Endothelial cell (in vitro differentiated cells): Measurements from ENCODE around the gene CFAP73. TPM values are rescaled to one million over a fixed set of nuclear protein-coding genes. Genes with fewer than 3 reads are reported as not detected.

Experiments
- DNase-seq: peaks from one replicate; pipeline ENCODE4 v3.0.0; 2021; ENCODE audit warnings: low spot score
- H3K27ac Mint-ChIP-seq: one replicate; pipeline ENCODE4 v1.8.0; 2021; ENCODE audit warnings: mixed read lengths, inconsistent platforms; ENCODE audit not compliant: unreplicated experiment
- H3K27me3 Mint-ChIP-seq: one replicate; pipeline ENCODE4 v1.8.0; 2021; ENCODE audit warnings: mild to moderate bottlenecking, moderate library complexity, mixed read lengths, inconsistent platforms; ENCODE audit not compliant: unreplicated experiment
- H3K36me3 Mint-ChIP-seq: one replicate; pipeline ENCODE4 v1.8.0; 2021; ENCODE audit warnings: mild to moderate bottlenecking, low read depth, mixed read lengths, inconsistent platforms; ENCODE audit not compliant: unreplicated experiment
- H3K4me1 Mint-ChIP-seq: one replicate; pipeline ENCODE4 v1.8.0; 2021; ENCODE audit warnings: mild to moderate bottlenecking, mixed read lengths, inconsistent platforms; ENCODE audit not compliant: unreplicated experiment
- H3K4me3 Mint-ChIP-seq: one replicate; pipeline ENCODE4 v1.8.0; 2021; ENCODE audit warnings: mild to moderate bottlenecking, mixed read lengths, inconsistent platforms; ENCODE audit not compliant: unreplicated experiment
- H3K9me3 Mint-ChIP-seq: one replicate; pipeline ENCODE4 v1.8.0; 2021; ENCODE audit warnings: mixed read lengths, inconsistent platforms; ENCODE audit not compliant: unreplicated experiment
- CTCF ChIP-seq: fragments of 200-600 bp; sonication (generic); IDR thresholded peaks from one replicate; pipeline ENCODE4 v1.5.0; 2021; ENCODE audit warnings: antibody characterized with exemption; ENCODE audit not compliant: unreplicated experiment
- total RNA-seq: library from RNA; stranded (reverse); fragmentation: NEBNext Ultra II Directional; extraction: Animal tissue kit (Norgen Biotek cat#: 25700); gene quantifications from one replicate; pipeline ENCODE4 v1.2.1, GENCODE V29; 2021; ENCODE audit not compliant: unreplicated experiment

The CFAP73 gene
- total RNA-seq, 1 donor from 2014 or later: not detected

GRCh38 chr12:113195598-113195997, 46.1 kb downstream of the CFAP73 start:
- Mint-ChIP-seq H3K4me3 (no peak overlapping the region), H3K4me1 (peaks cover 11% of the 10 kb centered on the region), H3K9me3 (no peaks in the 10 kb centered on the region), H3K36me3 (no peaks in the 10 kb centered on the region), H3K27me3 (peaks cover 3% of the 10 kb centered on the region), H3K27ac (no peak overlapping the region)
- no peak for TF ChIP-seq CTCF
- DNase-seq: no peak

GRCh38 chr12:113196582-113196981, 47.1 kb downstream of the CFAP73 start:
- H3K4me3 Mint-ChIP-seq: no peak overlapping the region
- H3K27ac Mint-ChIP-seq: no peak overlapping the region
- no peaks in the 10 kb centered on the region for H3K9me3 Mint-ChIP-seq
- H3K36me3 Mint-ChIP-seq: no peaks in the 10 kb centered on the region
- H3K27me3 Mint-ChIP-seq: peaks cover 4% of the 10 kb centered on the region
- H3K4me1 Mint-ChIP-seq: peaks cover 11% of the 10 kb centered on the region
- DNase-seq: no peak
- no peak for TF ChIP-seq CTCF

- TF ChIP-seq CTCF: peak; percentile 29
- DNase-seq: peak; percentile 68
- no peak overlapping the region for H3K4me3 Mint-ChIP-seq
- no peaks in the 10 kb centered on the region for H3K9me3 Mint-ChIP-seq
- peaks cover 4% of the 10 kb centered on the region for H3K27me3 Mint-ChIP-seq
- peaks cover 11% of the 10 kb centered on the region for H3K4me1 Mint-ChIP-seq
- no peak overlapping the region for H3K27ac Mint-ChIP-seq
- no peaks in the 10 kb centered on the region for H3K36me3 Mint-ChIP-seq
These were observed 47.5 kb downstream of the CFAP73 start for GRCh38 chr12:113196990-113197389.

GRCh38 chr12:113197518-113198077, 48.1 kb downstream of the CFAP73 start:
- H3K4me1 Mint-ChIP-seq: peaks cover 7% of the 10 kb centered on the region
- no peak overlapping the region for H3K27ac Mint-ChIP-seq
- TF ChIP-seq CTCF: no peak
- no peaks in the 10 kb centered on the region for H3K9me3 Mint-ChIP-seq
- H3K36me3 Mint-ChIP-seq: no peaks in the 10 kb centered on the region
- H3K4me3 Mint-ChIP-seq: no peak overlapping the region
- no peak for DNase-seq
- H3K27me3 Mint-ChIP-seq: peaks cover 4% of the 10 kb centered on the region

- no peaks in the 10 kb centered on the region for H3K36me3 Mint-ChIP-seq
- H3K9me3 Mint-ChIP-seq: no peaks in the 10 kb centered on the region
- no peak overlapping the region for H3K4me3 Mint-ChIP-seq
- DNase-seq: no peak
- peaks cover 6% of the 10 kb centered on the region for H3K4me1 Mint-ChIP-seq
- TF ChIP-seq CTCF: no peak
- no peak overlapping the region for H3K27ac Mint-ChIP-seq
- H3K27me3 Mint-ChIP-seq: peaks cover 4% of the 10 kb centered on the region
These were observed 48.8 kb downstream of the CFAP73 start for GRCh38 chr12:113198296-113198695.
